Heart left ventricle (tissue), 16 donors: Measurements from ENCODE around the gene DKK2. TPM values are rescaled to one million over a fixed set of nuclear protein-coding genes. Genes with fewer than 3 reads are reported as not detected.

Experiments
- ATAC-seq, 4 donors: fragments of 200-7000 bp; cut with Tn5 transposase; one replicate each; pipeline ENCODE4 v1.9.1; 2020 to 2022; ENCODE audit warnings: moderate library complexity in 4 of 4, mild to moderate bottlenecking in 3 of 4, moderate number of reproducible peaks in 1 of 4
- DNase-seq, 5 donors: peaks; one replicate each; pipeline ENCODE4 v3.0.0-alpha.2; 2020
- H3K27ac ChIP-seq, 12 donors: fragments of 200-600 bp; sonication (generic) in 4 of 12; one replicate each; pipeline versions ENCODE4 v1.5.0 to v1.8.0; 2016 to 2022; ENCODE audit warnings: mild to moderate bottlenecking in 2 of 12
- H3K27me3 ChIP-seq, 9 donors: fragments of 200-600 bp; sonication (generic) in 2 of 9; one replicate each; pipeline versions ENCODE4 v1.5.1 to v1.8.0; 2016 to 2022; ENCODE audit warnings: mild to moderate bottlenecking in 3 of 9
- H3K36me3 ChIP-seq, 9 donors: fragments of 200-600 bp; sonication (generic) in 2 of 9; one replicate each; pipeline versions ENCODE4 v1.5.0 to v1.8.0; 2018 to 2022; ENCODE audit warnings: mild to moderate bottlenecking in 2 of 9
- H3K4me1 ChIP-seq, 12 donors: fragments of 200-600 bp; sonication (generic) in 4 of 12; one replicate each; pipeline versions ENCODE4 v1.5.0 to v1.8.0; 2016 to 2022; ENCODE audit warnings: mild to moderate bottlenecking in 3 of 12
- H3K4me3 ChIP-seq, 12 donors: fragments of 200-600 bp; sonication (generic) in 4 of 12; one replicate each; pipeline versions ENCODE4 v1.5.0 to v1.8.0; 2017 to 2022; ENCODE audit warnings: mild to moderate bottlenecking in 9 of 12, moderate library complexity in 4 of 12
- H3K9me3 ChIP-seq, 12 donors: fragments of 200-600 bp; sonication (generic) in 4 of 12; one replicate each; pipeline versions ENCODE4 v1.5.0 to v1.8.0; 2016 to 2022; ENCODE audit warnings: mild to moderate bottlenecking in 1 of 12
- CTCF ChIP-seq, 12 donors: fragments of 200-600 bp; sonication (generic) in 4 of 12; IDR thresholded peaks; one replicate each; pipeline versions ENCODE4 v1.5.0 to v1.8.0; 2018 to 2022; ENCODE audit warnings: antibody characterized with exemption in 12 of 12, mild to moderate bottlenecking in 5 of 12
- POLR2A ChIP-seq, 2 donors: fragments of 450-650 bp; IDR thresholded peaks; one replicate each; pipeline ENCODE4 v1.6.1; 2017; ENCODE audit warnings: antibody characterized with exemption in 2 of 2, mild to moderate bottlenecking in 2 of 2, moderate library complexity in 2 of 2
- WGBS, 4 donors: extraction: QIAGEN DNeasy Blood & Tissue Kit in 2 of 4; methylation state at CpG; one replicate each; pipeline versions ENCODE4 v1.1.5 to v1.1.7; 2013 to 2018; 5-methylcytosine and 5-hydroxymethylcytosine counted together
- intact Hi-C, 10 donors: fragments of 100-400 bp; cut with DNase I; formaldehyde crosslinking; loops; one replicate each; pipeline versions ENCODE4 v1.11.1 to v1.14.2; 2022
- polyA plus RNA-seq, 2 donors: library from polyadenylated mRNA; stranded (reverse); fragments of 200-250 nt; gene quantifications; one replicate each; pipeline ENCODE4 v1.2.3, GENCODE V29; 2013
- total RNA-seq, 9 donors: library from RNA; depleted of rRNA in 2 of 9; stranded (reverse); fragments of >200 nt in 2 of 9; fragmentation: NEBNext Ultra II Directional in 3 of 9; extraction: Animal tissue kit (Norgen Biotek cat#: 25700) in 3 of 9; gene quantifications; one replicate each; pipeline versions ENCODE4 v1.1.0 to v1.2.4, GENCODE V29; 2016 to 2023
- donor health status: ischemic (EF 13 %, LVEDD 7.1; RV severe dilation, severe dysfunction).
- donor health status: healthy with polysubstance abuse.
- donor health status: DM: no; HTN: yes; CAD: no.
- donor health status: DM: no; HTN: no; CAD: no.
- donor health status: ischemic (EF 25% LVEDD 6.9; RV normal size, moderate dysfunction).
- donor health status: ischemic (EF 25% LVEDD 5.7; RV mildly dilated, moderate dysfunction).
- donor health status: healthy.
- donor health status: DM: yes; HTN: yes; CAD: no.
- donor health status: ischemic (EF 35%, LVEDD 5.7; RV mildly dilated, moderate dysfunction).
- donor health status: nonischemic (EF 11% LVEDD 7.7; RV severe dilation, severe dysfunction).
- donor health status: DM: yes; HTN: yes; CAD: no.
- donor health status: PGD.
- donor health status: ischemic (EF 29% LVEDD 5.4; RV normal size, mild dysfunction).
- donor health status: nonischemic (EF 23%, LVEDD 6.1; RV moderate dilation, normal function).

Gene DKK2
- total and polyA plus RNA-seq, 11 donors: 0.40 to 2.5 (median 0.84) TPM; not detected in 1

DNA sequence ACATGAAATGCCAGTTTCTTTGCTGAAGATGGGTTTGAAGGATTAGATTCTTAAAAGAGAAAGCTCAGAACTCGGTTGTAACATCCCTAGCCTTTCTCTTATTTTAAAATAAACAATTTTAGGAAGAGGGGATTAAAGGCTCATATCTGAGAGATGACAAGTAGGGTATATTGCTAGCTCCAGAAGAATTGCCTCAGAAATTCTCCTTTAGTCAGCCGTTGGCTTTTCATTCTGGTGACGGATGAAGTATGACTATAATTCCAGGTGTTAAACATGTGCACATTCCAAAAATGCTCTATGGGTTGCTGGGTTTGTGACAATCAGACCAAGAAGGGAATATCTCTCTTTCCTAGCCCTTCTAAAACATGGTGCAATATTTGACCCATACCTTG lies 17.8 kb downstream of the DKK2 start:
- ATAC-seq (no peak), DNase-seq (no peak)
- peaks cover 0 to 6% (median 0%) of the 10 kb centered on the region in 9 donors for H3K27me3 ChIP-seq
- TF ChIP-seq CTCF (IDR thresholded peaks at IDR 0.05) (no peak), POLR2A (IDR thresholded peaks at IDR 0.05) (no peak)
- H3K36me3 ChIP-seq: no peaks in the 10 kb centered on the region
- intact Hi-C loops: no loop called here
- H3K27ac ChIP-seq: no peak overlapping the region
- no peaks in the 10 kb centered on the region for H3K9me3 ChIP-seq
- H3K4me3 ChIP-seq: no peak overlapping the region
- WGBS, 4 donors: 63 to 78% (median 69%) methylated on average over 3 of the region's 3 CpGs
- no peaks in the 10 kb centered on the region for H3K4me1 ChIP-seq

DNA sequence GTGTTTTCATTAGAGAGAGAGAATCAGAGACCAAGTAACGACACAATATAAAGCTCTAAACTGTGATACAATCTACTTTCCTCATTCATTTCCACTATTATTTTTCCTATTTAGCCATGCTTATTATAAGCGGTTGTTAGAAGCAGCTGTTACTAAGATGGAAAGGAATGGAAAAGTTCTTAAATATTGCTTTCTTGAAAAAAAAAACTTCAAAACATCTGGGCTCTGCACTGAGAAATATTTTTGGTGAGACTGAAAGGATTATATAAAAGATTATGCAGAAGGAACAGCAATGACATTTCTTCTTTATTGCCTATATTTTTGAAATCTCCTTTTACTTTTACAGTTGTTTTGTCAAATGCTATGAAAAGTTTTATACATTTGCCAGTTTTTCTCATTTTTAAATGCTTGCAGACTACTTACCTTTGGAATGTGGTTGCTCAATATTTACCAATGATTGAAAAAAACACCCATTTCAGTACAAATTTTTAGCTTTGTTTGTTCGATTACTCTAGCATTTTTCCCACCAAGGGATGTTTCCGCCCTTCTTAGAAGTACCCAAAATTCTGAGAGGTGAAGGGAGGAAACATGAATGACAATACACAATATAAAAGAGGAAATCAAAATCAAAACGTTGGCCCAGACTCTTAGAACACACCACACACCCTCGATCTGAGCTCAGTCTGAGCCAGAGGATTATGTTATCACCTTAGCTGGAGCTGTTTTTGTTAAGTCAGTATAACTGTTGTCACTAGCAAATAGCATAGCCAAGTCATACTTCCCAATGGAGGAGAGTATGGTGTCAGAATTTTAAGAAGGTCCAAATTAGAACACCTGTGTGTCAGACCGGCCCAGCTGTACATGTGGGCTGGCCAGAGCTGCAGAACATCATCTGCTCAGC lies 18.4 kb downstream of the DKK2 start:
- ATAC-seq: no peak

DNA sequence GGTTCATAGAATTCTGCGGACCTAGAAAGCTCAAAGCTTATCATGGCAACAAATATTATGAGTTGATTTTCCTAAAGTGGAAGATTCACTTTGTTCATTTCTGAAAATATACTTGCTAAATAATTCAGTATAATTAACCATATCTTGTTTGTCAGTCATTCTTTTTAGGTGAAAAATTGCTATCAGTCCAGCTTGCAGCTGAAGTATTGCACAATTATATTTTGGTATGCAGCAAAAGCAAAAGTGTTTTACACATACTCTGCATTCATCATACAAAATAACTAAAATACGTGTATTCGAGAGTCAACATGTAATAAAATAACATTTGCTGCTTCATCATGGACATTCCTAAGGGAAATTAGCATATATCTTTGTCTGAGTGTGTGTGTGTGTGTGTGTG lies 24.8 kb downstream of the DKK2 start:
- WGBS, 4 donors: 81 to 85% (median 82%) methylated on average over 3 of the region's 3 CpGs
- no peak for DNase-seq
- intact Hi-C loops: no loop called here
- no peak overlapping the region for H3K27ac ChIP-seq
- H3K27me3 ChIP-seq: no peaks in the 10 kb centered on the region
- H3K36me3 ChIP-seq: no peaks in the 10 kb centered on the region
- no peaks in the 10 kb centered on the region for H3K4me1 ChIP-seq
- ATAC-seq: no peak
- no peaks in the 10 kb centered on the region for H3K9me3 ChIP-seq
- H3K4me3 ChIP-seq: no peak overlapping the region
- TF ChIP-seq POLR2A (IDR thresholded peaks at IDR 0.05) (no peak), CTCF (IDR thresholded peaks at IDR 0.05) (no peak)

More for the DNA sequence above, 18.4 kb downstream of the DKK2 start:
- H3K4me3 ChIP-seq: no peak overlapping the region
- no peaks in the 10 kb centered on the region for H3K4me1 ChIP-seq
- no peak for DNase-seq
- TF ChIP-seq CTCF (IDR thresholded peaks at IDR 0.05) (no peak), POLR2A (IDR thresholded peaks at IDR 0.05) (no peak)
- no peaks in the 10 kb centered on the region for H3K9me3 ChIP-seq
- H3K27ac ChIP-seq: no peak overlapping the region
- no peaks in the 10 kb centered on the region for H3K36me3 ChIP-seq
- intact Hi-C loops: no loop called here
- WGBS, 4 donors: 56 to 66% (median 60%) methylated on average over 7 of the region's 7 CpGs
- peaks cover 0 to 6% (median 0%) of the 10 kb centered on the region in 9 donors for H3K27me3 ChIP-seq

DNA sequence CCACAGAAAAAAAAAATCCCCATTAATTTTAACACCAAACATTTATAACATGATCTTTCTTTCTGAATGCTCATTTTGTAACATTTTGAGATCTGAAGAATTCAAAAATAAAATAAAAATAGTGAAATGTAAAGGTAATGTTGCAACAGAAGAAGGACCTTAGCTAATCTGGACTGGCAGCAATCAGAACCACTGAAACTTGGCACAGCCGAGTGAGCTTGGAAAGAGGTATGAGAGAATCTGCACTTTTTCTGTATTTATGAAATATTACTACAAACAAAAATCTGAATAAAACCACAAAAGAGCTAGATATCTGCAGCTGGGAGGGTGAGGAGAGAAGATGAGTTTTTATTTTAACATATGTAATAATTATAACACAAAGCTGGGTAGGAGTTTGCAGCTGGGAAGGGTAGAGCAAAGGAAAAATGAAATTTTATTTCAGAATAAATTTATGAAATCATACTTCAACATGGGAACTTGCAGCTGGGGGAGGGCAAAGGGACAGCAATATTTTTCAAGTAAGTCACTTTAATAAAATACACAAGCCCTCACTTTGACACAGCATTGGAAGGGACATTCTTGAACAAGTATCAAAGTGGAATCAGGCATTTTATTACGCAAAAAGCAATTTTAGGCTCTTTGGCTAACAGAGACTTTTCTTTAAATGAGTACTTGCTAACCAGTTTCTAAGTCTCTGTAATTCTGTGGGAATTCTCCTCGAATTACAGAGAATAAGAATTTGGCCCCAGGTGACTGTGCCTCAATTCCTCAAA lies 26.7 kb downstream of the DKK2 start:
- no peak for ATAC-seq
- Histone ChIP-seq H3K27ac (no peak overlapping the region), H3K27me3 (no peaks in the 10 kb centered on the region), H3K9me3 (no peaks in the 10 kb centered on the region), H3K4me3 (no peak overlapping the region), H3K4me1 (no peaks in the 10 kb centered on the region), H3K36me3 (no peaks in the 10 kb centered on the region)
- DNase-seq: no peak
- TF ChIP-seq POLR2A (IDR thresholded peaks at IDR 0.05) (no peak), CTCF (IDR thresholded peaks at IDR 0.05) (no peak)
- WGBS, 4 donors: 67 to 76% (median 73%) methylated on average over 3 of the region's 3 CpGs
- intact Hi-C loops: no loop called here
